Keratinocyte (primary cell): Measurements from ENCODE around the gene PNKD. TPM values are rescaled to one million over a fixed set of nuclear protein-coding genes. Genes with fewer than 3 reads are reported as not detected.
A peak's percentile ranks its signal among the peaks of the same experiment; 100 is the strongest.

Experiments used
- DNase-seq: peaks from one replicate; pipeline ENCODE4 v3.0.0-alpha.2; 2011; ENCODE audit warnings: low read depth, missing footprints, low spot score
- FAIRE-seq: peaks from 2 replicates; lab custom pipeline; 2011; peaks lifted over from hg19 to GRCh38; lab: Jason Lieb, UNC
- H2AFZ ChIP-seq: 2 replicates; pipeline ENCODE4 v1.6.0; 2012; ENCODE audit warnings: low read length, control low read depth, inconsistent platforms; ENCODE audit not compliant: control insufficient read depth
- H3K27ac ChIP-seq: 2 replicates; pipeline ENCODE4 v1.5.1; 2011; ENCODE audit warnings: low read length; ENCODE audit not compliant: control insufficient read depth, insufficient read depth
- H3K27me3 ChIP-seq: 3 replicates; pipeline ENCODE4 v1.6.0; 2011; ENCODE audit warnings: low read length; ENCODE audit not compliant: control insufficient read depth, insufficient read depth; ENCODE audit errors: extremely low read depth
- H3K36me3 ChIP-seq, 2 experiments: 2 replicates in 1 of 2; 3 replicates in 1 of 2; pipeline ENCODE4 v1.5.1; 2011; ENCODE audit warnings: low read length in 2 of 2, mild to moderate bottlenecking in 1 of 2; ENCODE audit not compliant: control insufficient read depth in 2 of 2, insufficient read depth in 2 of 2; ENCODE audit errors: extremely low read depth in 1 of 2
- H3K4me1 ChIP-seq: 3 replicates; pipeline ENCODE4 v1.5.1; 2011; ENCODE audit warnings: low read length; ENCODE audit not compliant: control insufficient read depth, insufficient read depth; ENCODE audit errors: extremely low read depth
- H3K4me2 ChIP-seq: 3 replicates; pipeline ENCODE4 v1.6.0; 2011; ENCODE audit warnings: low read depth, low read length; ENCODE audit not compliant: control insufficient read depth, insufficient read depth; ENCODE audit errors: extremely low read depth
- H3K4me3 ChIP-seq, 3 experiments: fragments of 200-600 bp in 1 of 3; sonication (generic) in 1 of 3; 2 replicates in 2 of 3; 3 replicates in 1 of 3; pipeline ENCODE4 v1.5.1; 2011 to 2016; ENCODE audit warnings: low read length in 3 of 3, mild to moderate bottlenecking in 3 of 3, control low read depth in 2 of 3, inconsistent platforms in 1 of 3, low read depth in 1 of 3, mixed read lengths in 1 of 3, mixed run types in 1 of 3, moderate library complexity in 1 of 3; ENCODE audit not compliant: control insufficient read depth in 2 of 3, insufficient read depth in 2 of 3; ENCODE audit errors: extremely low read depth in 1 of 3
- H3K79me2 ChIP-seq: 2 replicates; pipeline ENCODE4 v1.6.0; 2012; ENCODE audit warnings: low read length; ENCODE audit not compliant: control insufficient read depth, insufficient read depth
- H3K9ac ChIP-seq: 3 replicates; pipeline ENCODE4 v1.6.0; 2011; ENCODE audit warnings: low read length; ENCODE audit not compliant: control insufficient read depth, insufficient read depth; ENCODE audit errors: extremely low read depth
- H3K9me1 ChIP-seq: 3 replicates; pipeline ENCODE4 v1.6.0; 2011; ENCODE audit warnings: low read length; ENCODE audit not compliant: control insufficient read depth, insufficient read depth; ENCODE audit errors: extremely low read depth
- H3K9me3 ChIP-seq: 2 replicates; pipeline ENCODE4 v1.5.1; 2012; ENCODE audit warnings: low read depth, low read length; ENCODE audit not compliant: control insufficient read depth
- H4K20me1 ChIP-seq: 3 replicates; pipeline ENCODE4 v1.6.0; 2011; ENCODE audit warnings: low read length; ENCODE audit not compliant: control insufficient read depth, insufficient read depth; ENCODE audit errors: extremely low read depth
- EZH2 ChIP-seq: IDR thresholded peaks from one replicate; pipeline ENCODE4 v1.6.1; 2012; ENCODE audit warnings: inconsistent platforms, mild to moderate bottlenecking, low read length, moderate library complexity
- dilution Hi-C: fragments of 300-500 bp; cut with MboI; formaldehyde crosslinking; loops from one replicate; pipeline ENCODE4 v1.7.0; 2020; ENCODE audit warnings: low sequenced_read_pairs; ENCODE audit not compliant: extremely low pct_ligation_motif_present
- polyA plus RNA-seq, 5 experiments: library from polyadenylated mRNA; depleted of rRNA in 3 of 5; stranded (reverse) in 3 of 5; stranded (forward) in 1 of 5; unstranded in 1 of 5; fragments of >200 nt; gene quantifications; 1 replicate in 1 of 5; 2 replicates in 3 of 5; 3 replicates in 1 of 5; pipeline versions ENCODE4 v1.2.1 to v1.2.3, GENCODE V29; 2011 to 2012; ENCODE audit warnings: missing spikeins in 2 of 5, low read depth in 1 of 5, low replicate concordance in 1 of 5
- TF ChIP-seq, protein P1 (sequence below), 3 experiments: IDR thresholded peaks in 1 of 3; conservative IDR thresholded peaks in 1 of 3; optimal IDR thresholded peaks in 1 of 3; 2 replicates in 2 of 3; 3 replicates in 1 of 3; pipeline versions ENCODE3 to v1.5.1; 2011; ENCODE audit warnings: low read length in 3 of 3, mild to moderate bottlenecking in 3 of 3, moderate library complexity in 2 of 3, control low read depth in 1 of 3, inconsistent platforms in 1 of 3; ENCODE audit not compliant: insufficient read depth in 2 of 3; ENCODE audit errors: extremely low read depth in 1 of 3

PNKD gene
- polyA plus RNA-seq, 1 donor (not counting 4 experiments of a cell fraction or from before 2014, with no cell fraction given): 22.8 TPM

GRCh38 chr2:218226903-218227302, 43.4 kb upstream of the PNKD start:
- TF ChIP-seq, protein P1, sequence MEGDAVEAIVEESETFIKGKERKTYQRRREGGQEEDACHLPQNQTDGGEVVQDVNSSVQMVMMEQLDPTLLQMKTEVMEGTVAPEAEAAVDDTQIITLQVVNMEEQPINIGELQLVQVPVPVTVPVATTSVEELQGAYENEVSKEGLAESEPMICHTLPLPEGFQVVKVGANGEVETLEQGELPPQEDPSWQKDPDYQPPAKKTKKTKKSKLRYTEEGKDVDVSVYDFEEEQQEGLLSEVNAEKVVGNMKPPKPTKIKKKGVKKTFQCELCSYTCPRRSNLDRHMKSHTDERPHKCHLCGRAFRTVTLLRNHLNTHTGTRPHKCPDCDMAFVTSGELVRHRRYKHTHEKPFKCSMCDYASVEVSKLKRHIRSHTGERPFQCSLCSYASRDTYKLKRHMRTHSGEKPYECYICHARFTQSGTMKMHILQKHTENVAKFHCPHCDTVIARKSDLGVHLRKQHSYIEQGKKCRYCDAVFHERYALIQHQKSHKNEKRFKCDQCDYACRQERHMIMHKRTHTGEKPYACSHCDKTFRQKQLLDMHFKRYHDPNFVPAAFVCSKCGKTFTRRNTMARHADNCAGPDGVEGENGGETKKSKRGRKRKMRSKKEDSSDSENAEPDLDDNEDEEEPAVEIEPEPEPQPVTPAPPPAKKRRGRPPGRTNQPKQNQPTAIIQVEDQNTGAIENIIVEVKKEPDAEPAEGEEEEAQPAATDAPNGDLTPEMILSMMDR (optimal IDR thresholded peaks at IDR 0.05 in 1 of 3, IDR thresholded peaks at IDR 0.05 in 1 of 3, conservative IDR thresholded peaks at IDR 0.05 in 1 of 3; ENCODE audit: extremely low read depth in 1 of 3, insufficient read depth in 2 of 3, low read length in 3 of 3): no peak
- TF ChIP-seq EZH2: no peak
- DNase-seq (no peak), FAIRE-seq (no peak)
- Histone ChIP-seq H3K36me3 (peaks cover 27 to 29% of the 10 kb centered on the region in 2 experiments), H3K27me3 (no peaks in the 10 kb centered on the region), H3K9me3 (no peaks in the 10 kb centered on the region), H3K9me1 (peaks cover under 1% of the 10 kb centered on the region), H4K20me1 (peaks cover 46% of the 10 kb centered on the region), H2AFZ (no peak overlapping the region), H3K27ac (no peak overlapping the region), H3K79me2 (peaks cover 70% of the 10 kb centered on the region), H3K9ac (no peak overlapping the region), H3K4me1 (peaks cover 46% of the 10 kb centered on the region), H3K4me2 (no peak overlapping the region), H3K4me3 (no peak overlapping the region)
- dilution Hi-C loops: no loop called here

- dilution Hi-C loops: no loop called here
- Histone ChIP-seq H4K20me1 (peaks cover 37% of the 10 kb centered on the region), H3K9me3 (no peaks in the 10 kb centered on the region), H3K79me2 (peaks cover 69% of the 10 kb centered on the region), H3K9ac (no peak overlapping the region), H3K9me1 (no peaks in the 10 kb centered on the region), H3K4me1 (peaks cover 31% of the 10 kb centered on the region), H2AFZ (no peak overlapping the region), H3K4me3 (peak overlapping the region in 1 of 3 experiments; percentile 3), H3K27me3 (no peaks in the 10 kb centered on the region), H3K27ac (peak overlapping the region; percentile 73), H3K36me3 (peaks cover 32 to 33% of the 10 kb centered on the region in 2 experiments), H3K4me2 (peak overlapping the region; percentile 65)
- DNase-seq (no peak), FAIRE-seq (no peak)
- TF ChIP-seq, protein P1 (optimal IDR thresholded peaks at IDR 0.05 in 1 of 3, IDR thresholded peaks at IDR 0.05 in 1 of 3, conservative IDR thresholded peaks at IDR 0.05 in 1 of 3; ENCODE audit: extremely low read depth in 1 of 3, insufficient read depth in 2 of 3, low read length in 3 of 3): no peak
- no peak for TF ChIP-seq EZH2
Measured at GRCh38 chr2:218228366-218229090, 41.8 kb upstream of the PNKD start.
